GM18508 (cell line): ENCODE results near the gene IQGAP2.
"Not testable (repeated sequence)": the region's sequence is repeated elsewhere in the genome, so short reads cannot be mapped to it uniquely, and the experiment has no call there.

ENCODE experiments used
- ATAC-seq: cut with Tn5 transposase; IDR thresholded peaks from one replicate; pipeline ENCODE4 v1.9.1; 2021; ENCODE audit warnings: moderate number of reproducible peaks; ENCODE audit not compliant: insufficient read depth, unreplicated experiment

IQGAP2 gene

DNA sequence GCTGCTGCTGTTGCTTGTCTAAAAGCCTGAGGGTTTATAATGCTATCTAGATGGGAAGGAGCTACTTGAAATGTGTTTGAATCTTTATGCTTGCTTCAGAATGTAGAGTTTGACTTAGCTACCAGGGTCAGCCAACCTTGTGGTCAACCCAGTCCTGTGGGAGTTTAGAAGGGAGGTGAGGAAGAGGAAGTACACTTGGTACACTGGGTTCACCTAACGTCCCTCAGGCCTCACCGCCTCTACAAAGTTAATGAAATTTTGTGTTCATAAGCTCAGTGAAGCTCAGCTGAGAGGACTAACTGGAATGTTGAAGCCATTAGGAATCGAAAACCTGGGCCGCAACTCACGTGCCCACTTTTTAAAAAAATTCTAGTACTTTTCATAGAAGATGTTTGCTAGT lies 10.7 kb downstream of the IQGAP2 start:
- ATAC-seq = no peak

DNA sequence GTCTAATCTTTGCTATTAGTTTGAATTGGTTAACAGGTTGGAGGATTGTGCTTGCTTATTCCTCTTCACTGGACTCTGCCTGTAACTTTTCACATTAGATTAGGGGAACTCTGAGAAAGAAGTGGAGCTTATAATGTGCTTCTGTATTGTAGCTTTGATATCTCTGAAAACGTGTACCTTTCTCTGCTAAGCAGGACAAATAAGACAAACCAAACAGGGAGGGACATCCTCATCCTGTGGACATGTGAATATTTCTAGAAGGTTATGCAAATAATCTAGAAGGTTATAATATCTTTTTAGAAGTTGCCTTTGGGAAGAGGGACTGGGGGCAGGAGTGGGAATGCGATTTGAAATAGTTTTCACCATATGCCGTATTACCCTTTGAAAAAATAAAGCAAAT lies 11.7 kb downstream of the IQGAP2 start:
- ATAC-seq = no peak

DNA sequence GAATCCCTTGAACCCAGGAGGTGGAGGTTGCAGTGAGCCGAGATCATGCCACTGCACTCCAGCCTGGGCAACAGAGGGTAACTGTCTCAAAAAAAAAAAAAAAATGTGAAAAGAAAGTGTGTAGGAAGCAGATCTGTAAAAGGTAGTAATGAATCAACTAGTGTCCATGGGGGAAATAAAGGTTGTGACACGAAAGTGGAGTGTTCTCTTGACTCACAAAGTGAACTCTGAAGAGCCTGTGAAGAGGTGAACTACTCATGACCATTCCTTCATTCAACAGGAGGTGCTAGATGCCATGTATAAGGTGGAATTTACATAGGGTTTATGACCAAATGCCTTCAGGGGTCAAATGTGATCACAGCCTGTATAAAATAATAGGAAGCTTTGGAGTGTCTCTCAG lies 12.8 kb downstream of the IQGAP2 start:
- no peak for ATAC-seq

DNA sequence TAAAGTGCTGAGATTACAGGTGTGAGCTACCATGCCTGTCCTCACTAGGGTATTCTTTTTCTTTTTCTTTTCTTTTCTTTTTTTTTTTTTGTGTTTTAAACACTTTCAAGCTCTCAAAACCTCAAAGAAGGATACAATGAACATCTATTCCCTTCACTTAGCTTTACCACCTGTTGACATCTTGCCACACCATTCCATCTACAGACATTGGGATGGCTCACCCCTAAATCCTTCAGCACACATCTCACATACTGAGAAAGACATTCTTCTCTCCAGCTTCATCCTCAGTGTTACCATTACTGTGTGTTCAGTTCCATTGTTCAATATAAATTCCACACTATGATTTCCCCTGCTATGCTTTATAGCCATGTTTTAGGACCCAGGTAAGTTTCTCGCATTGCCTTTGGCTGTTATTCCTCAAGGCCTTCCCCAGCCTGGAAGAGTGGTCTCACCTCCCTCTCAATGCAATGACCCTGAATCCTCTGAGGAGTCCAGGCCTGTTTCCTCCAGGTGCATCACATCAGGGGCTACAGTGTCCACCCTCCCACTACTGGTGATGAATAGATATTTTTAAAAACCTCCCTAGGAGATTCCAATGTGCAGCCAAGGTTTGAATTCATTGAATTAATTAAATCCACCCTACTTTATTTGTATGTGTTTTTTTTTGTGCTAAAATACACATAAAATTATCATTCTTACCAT lies 16.7 kb downstream of the IQGAP2 start:
- no peak for ATAC-seq

DNA sequence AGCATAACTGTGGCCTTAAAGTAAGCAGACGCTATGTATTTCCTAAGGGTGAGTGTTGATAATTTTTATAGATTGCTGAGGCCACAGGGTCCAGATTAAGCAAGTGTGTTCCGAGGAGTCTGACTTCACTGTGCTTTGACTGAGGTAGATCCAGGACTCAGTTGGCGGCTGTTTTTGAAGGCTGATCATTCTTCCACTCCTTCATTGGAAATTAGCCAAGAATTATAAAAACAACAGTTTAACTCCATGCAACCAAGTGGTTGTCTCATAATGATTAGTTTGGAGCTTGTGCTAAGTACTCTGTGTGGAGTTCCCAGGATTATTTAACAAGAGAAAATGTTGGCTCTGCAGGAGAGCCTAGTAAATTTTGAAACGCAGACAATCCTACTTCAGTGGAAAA lies 19.1 kb downstream of the IQGAP2 start:
- no peak for ATAC-seq

DNA sequence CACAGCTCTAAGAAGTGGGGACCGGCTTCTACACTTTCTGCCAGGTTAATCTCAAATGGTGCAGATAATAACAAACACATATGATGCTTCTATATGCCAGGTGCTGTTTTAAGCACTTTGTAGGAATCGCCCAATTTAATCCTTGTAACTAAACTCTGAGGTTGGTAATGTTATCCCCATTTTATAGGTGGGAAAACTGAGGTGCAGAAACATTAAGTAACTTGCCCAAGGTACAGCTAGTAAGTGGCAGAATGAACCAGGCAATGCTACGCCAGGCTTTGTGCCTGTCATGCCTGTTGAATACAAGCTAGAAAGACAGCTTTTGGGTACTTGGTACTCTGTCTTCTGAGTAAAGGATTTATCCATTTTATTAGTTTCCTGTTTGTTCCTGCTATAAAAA lies 19.7 kb downstream of the IQGAP2 start:
- no peak for ATAC-seq

DNA sequence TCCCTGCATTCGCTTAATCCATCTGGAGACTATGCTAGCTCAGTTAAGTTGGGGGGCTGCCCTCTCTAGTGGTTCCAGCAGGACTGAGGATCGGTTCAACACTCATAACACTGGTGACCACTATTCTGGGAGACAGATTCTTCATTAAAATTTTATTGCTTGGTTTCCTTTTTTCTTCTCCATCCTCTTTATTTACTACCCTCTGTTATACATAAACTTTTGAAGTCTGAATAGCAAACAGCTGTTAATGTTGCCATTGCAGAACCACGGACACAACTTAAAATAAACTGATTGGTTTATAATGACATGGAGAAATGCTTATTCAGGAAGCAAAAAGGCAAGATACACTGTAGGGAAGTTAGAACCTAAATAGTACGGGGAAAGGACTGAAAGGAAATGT lies 22.1 kb downstream of the IQGAP2 start:
- no peak for ATAC-seq

DNA sequence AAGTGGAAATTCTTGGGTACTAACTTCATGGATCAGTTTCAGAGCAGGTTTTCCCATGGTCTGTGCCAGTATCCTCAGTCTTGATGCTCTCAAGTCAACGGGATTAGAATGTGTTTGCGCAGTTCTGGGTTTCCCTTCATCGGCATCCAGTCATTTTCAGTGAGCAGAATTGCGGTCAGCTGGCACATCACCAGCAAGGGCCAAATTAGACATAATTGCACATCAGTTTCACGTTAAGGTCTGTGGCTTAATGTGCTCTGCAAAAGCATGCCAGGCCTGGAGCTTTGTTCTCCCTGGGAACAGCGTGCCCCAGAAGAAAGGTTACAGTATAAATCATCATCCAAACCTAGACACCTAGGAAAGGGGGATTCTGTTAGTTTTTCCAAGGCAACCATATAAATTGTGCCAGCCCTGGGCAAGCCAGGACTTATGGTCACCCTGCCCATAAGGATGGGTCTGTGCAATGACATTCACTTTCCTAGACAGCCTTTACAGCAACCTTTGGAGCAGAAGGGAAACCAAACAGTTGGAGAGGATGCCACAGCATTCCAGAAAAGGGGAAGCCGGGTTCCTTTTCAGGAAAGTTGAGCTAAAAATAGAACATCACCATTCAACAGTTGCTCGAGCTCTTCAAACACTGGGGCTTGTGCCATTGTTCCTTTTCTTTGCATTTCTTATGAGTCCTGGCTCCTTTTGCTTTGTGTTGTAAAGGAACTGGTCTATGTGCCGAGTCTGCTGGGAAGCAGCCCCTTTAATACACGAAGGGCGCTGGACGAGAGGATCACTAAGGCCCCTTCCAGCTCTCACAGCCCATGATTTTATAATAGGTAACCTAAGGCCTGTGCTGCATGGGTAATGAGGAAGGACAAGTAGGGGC lies 23.1 kb downstream of the IQGAP2 start:
- ATAC-seq = no peak

DNA sequence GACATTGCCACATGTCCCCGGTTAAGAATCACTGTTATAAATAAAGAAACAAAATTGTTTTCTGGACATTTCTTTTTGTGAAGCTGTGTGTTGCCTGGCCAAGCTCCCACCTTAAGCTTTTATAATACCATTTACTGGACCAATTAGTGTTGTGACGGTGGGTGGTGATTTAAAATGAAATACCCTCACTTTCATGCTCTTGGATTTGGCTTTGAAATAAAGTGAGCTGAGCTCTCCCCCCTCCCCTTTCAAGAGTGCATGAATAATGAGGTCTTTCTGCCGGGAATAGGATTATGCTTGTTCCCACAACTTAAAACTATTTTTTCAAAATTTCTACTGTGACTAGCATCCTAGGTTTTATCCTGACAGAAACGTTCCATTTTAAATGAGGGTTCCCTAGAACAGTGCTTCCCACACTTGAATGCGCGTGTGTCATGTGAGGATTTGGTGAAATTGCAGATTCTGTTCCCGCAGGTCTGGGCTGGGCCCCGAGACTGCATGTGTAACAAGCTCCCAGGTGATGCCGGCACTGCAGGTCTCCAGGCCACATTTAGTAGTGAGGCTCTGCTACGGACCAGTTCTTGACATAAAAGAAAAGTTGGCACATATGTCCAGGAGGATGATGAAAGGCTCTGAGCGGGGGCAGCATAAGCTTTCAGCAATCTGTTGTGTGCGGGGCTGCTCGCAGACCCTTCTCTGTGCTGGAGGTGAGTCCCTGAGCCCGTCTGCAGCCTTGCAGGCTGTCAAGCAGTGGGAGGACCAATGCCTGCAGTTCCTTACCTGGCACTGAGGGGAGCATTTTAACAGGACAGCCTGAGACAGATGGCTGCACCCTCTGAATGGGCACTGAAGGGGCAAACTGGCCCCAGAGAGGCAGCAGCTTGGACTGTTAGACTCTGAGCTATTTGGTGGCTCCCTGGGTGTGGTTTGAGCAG lies 24.4 kb downstream of the IQGAP2 start:
- no peak for ATAC-seq

DNA sequence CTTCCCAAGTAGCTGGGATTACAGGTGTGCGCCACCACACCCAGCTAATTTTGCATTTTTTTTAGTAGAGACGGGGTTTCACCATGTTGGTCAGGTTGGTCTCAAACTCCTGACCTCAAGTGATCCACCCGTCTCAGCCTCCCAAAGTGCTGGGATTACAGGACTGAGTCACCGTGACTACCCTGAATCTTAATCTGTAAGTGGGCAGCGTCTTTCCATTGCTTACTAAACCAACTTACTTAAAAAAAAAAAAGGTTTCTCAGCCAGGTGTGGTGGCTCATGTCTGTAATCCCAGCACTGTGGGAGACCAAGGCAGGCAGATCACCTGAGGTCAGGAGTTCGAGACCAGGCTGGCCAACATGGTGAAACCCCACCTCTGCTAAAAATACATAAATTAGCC lies 25.5 kb downstream of the IQGAP2 start:
- not testable (repeated sequence) for ATAC-seq

DNA sequence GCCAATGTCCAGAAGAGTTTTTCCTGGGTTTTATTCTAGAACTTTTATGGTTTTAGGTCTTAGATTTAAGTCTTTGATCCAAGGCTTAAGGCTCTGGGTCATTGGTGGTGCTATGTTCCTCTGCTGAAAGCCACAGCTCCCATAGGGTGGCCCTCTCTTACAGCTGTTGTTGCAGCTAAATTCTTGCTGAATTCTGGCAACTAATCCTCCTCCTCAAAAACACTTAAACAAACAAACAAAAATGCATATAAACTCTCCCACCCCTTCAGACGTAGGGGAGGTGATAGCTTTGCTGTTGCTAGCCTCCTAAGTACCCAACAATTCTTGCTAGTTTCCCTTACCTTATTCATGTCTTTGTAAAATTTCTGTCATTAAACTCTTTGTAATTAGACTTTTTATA lies 30.2 kb downstream of the IQGAP2 start:
- ATAC-seq = no peak

DNA sequence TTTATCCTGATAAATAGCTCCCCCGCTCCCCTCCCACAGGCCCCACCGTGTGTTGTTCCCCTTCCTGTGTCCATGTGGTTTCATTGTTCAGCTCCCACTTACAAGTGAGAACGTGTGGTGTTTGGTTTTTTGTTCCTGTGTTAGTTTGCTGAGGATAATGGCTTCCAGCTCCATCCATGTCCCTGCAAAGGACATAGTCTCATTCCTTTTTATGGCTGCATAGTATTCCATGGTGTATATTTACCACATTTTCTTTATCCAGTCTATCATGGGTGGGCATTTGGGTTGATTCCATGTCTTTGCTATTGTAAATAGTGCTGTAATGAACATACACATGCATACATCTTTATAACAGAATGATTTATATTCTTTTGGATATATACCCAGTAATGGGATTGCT lies 34.4 kb downstream of the IQGAP2 start:
- ATAC-seq = not testable (repeated sequence)

DNA sequence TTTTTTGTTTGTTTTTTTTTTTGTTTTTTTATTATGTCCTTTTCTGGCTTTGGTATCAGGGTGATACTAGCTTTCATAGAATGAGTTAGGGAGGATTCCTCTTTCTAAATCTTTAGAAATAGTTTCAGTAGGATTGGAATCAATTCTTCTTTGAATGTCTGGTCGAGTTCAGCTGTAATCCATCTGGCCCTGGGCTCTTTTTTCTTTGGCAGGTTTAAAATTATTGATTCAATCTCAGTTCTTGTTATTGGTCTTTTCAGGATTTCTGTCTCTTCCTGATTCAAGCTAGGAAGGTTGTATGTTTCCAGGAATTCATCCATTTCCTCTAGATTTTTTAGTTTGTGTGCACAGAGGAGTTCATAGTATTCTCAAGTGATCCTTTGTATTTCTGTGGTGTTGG lies 34.9 kb downstream of the IQGAP2 start:
- no peak for ATAC-seq

DNA sequence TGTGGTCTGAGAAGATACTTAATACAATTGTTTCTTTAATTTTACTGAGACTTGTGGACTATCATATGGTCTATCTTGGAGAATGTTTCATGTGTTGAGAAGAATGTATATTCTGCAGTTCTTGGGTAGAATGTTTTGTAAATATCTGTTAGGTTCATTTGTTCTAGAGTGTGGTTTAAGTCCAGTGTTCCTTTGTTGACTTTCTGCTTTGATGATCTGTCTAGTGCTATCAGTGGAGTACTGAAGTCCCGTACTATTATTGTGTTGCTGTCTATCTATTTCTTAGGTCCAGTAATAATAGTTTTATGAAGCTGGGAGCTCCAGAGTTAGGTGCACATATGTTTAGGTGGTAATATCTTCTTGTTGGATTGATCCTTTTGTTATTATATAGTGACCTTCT lies 36.1 kb downstream of the IQGAP2 start:
- no peak for ATAC-seq

DNA sequence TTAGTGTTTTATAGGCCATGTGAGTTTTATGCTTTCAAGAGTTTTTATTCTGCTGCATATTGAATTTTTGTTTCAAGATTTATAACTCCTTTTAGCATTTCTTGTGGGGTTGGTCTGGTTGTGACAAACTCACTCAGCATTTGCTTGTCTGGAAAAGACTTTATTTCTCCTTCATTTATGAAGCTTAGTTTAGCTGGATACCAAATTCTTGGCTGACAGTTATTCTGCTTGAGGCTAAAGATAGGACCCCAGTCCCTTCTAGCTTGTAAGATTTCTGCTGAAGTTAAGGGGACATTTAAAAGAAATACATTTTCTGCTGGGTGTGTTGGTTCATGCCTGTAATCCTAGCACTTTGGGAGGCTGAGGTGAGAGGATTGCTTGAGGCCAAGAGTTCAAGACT lies 36.8 kb downstream of the IQGAP2 start:
- no peak for ATAC-seq

DNA sequence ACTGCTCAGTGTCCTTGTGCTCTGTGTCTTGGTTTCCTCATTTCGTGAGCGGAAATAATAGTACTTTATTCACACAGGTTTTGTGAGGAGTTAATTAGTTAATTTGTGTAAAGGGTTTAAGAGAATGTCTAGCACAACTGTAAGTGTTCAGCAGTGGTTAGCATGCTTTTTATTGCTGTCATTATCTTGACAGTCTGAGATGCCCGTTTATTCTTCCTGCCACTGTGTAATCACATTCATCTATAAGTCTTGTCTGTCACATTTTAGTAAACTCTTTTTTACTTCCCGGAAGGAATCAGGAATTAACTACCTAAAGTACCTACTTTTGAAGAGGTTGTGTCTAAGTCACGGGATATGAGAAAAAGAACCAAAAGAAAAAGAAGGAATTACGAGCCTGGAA lies 38.0 kb downstream of the IQGAP2 start:
- no peak for ATAC-seq

DNA sequence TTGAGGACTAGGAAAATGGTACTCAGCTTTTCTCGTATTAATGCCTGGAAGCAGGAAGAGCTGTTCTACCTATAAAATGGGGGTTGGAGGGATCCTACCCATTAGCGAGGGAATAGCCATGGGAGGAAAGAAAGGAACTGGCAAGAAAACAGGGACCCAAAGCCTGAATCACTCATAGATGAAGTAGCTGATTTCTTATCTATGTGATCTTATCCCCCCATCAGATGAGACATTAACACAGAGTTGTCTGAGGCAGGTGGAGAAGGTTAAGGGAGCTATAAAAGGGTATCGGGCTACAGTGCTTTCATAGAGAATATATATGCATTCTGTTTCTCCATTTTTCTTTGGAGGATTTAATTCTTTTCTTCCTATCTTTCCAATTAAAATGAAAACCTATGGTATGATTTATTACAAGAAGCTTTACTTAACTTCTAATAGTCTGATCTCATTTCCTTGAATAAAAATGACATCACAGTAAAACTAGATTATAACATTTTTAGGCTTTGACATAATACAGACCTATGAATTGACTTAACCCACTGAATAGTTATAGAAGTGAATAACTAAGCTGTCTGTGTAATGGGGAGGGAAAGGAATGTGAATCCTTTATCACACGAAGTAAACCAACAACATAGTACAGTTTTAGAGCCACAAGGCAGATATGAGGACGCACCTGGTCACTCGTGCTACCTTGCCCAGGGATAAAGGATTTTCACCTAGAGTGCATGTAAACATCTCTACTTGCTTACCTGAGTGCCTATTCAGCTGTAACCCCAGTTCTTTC lies 39.0 kb downstream of the IQGAP2 start:
- ATAC-seq = no peak

DNA sequence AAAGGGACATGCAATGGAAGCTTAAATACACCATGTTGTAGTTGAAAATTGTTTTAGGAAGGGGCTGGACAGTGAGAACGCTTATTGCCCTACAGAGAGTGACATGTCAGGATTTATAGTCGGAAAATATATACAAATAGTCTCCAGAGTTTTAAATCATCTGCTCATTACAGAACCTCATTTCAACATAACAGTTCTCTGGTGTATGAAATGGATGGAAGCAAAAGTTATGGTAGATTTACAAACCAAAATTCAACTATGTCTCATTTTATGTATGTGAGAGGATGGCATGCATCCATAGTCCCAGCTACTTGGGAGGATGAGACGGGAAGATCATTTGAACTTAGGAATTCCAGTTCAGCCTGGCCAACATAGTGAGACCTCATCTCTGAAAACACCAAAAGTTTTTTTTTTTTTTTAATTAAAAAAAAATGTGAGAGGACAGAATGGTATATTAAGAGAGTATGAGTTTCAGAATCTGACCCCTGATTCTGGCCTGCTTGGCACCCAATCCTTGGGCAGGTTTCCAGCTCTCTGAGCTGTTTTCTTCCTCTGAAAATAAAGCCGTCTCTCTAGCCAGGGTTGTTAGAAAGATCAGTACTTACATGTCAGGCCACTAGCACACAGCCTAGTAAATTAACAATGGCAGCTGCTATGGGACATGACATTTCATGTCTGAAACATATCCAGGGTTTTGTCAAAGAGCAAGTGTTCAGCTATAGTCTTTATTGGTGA lies 40.1 kb downstream of the IQGAP2 start:
- no peak for ATAC-seq

DNA sequence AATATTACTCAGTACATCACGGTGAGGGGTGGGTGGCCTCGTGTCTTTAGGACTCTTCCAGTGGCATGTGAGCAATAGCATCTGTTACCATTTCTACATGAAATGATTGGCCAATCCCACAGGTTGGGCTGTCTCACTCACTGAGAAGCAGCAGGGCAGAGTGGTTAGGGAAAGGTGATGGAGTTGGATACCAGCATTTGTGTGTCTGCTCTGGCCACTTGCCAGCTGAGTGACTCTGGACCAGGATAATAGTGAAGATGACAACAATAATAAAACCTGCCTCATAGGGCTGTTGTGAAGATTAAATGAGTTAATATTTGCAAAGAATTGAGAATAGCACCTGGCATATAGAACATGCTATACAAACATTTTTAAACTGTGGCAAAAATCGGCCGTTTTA lies 42.0 kb downstream of the IQGAP2 start:
- ATAC-seq = no peak
